GM21528 (cell line): ENCODE results near the gene CCL21.

Experiments used
- ATAC-seq: cut with Tn5 transposase; IDR thresholded peaks from one replicate; pipeline ENCODE4 v1.9.1; 2021; ENCODE audit warnings: mild to moderate bottlenecking, moderate library complexity; ENCODE audit not compliant: unreplicated experiment, low FRiP score

CCL21 gene

GRCh38 chr9:34675048-34675714, 34.8 kb downstream of the CCL21 start:
- no peak for ATAC-seq

DNA sequence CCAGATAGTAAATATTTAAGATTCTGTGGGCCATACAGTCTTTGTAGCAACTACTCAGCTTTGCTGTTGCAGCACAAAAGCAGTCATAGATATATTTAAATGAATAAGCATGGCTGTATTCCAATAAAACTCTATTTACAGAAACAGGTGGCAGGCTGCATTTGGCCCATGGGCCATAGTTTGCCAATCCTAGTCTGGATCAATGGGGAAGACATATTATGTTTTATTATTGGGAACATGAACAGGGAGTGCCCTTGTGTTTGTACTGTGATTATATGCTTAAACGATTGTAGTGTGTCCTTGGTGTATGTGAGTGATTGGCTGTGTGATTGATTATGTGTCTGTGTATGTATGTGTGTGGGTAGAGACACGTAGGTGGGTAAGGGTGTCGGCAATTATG, 35.5 kb downstream of the CCL21 start:
- ATAC-seq, result no peak

DNA sequence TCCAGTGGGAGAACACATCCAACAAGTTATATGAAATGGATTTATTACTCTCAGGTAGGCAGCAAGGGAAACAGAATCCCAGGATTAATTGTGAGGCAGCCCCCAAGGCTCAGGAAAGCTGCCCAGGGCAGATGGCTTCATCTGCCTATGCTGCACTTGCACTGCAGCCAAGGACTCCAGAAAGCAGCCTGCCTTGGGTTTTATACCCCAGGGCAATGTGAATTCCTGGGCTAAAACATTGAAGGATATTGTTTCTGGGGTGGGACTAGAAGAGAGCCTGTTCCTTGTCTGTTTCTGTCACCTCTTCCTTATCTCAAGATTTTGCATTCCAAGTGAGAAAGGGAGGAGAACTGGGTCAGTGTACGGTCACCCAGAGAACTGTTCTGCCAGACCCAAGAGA, 38.6 kb downstream of the CCL21 start:
- no peak for ATAC-seq

- no peak for ATAC-seq
Observed at GRCh38 chr9:34669809-34670562, 40.0 kb downstream of the CCL21 start.

- ATAC-seq, result peak; percentile 59
Observed at GRCh38 chr9:34665381-34666250, 44.3 kb downstream of the CCL21 start.

- peak; percentile 27 for ATAC-seq
Observed at GRCh38 chr9:34665067-34665380, 44.9 kb downstream of the CCL21 start.

DNA sequence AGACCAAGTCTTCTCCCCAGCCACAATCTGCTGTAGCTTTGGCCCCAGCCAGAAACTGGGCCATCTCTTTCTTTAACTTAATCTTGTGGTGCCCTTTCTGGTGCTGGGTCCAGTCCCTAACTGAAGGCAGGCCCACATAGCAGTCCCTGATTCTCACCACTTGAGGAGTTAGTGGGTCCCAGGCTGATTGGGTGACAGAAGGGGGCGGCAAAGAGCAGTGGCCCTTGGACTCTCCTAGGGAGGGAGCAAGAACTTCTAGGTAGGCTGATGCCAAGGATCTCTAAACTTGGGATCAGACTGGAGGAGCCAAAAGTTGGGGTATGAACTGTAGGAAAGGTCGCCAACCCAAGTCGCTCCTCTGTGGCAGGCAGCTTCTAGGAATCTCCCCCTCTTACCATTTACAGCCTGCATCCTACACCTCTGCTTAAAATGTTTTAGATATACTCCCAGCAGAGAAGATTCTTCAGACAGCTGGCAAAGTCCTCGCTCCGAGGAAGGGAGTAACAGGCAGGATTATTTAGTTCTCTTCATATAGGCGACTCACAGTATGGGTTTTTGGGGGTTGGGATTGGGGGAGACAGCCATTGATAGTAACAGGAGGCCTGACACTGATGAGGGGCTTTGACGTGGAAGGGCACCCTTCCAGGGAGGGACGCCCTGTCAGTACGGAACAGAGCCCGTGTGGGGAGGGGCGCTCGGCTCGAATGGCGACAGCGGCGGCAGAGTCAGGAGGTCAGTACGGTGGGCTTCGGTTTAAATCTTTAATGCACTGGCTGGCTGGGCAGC, 45.5 kb downstream of the CCL21 start:
- peak; percentile 37 for ATAC-seq

GRCh38 chr9:34663303-34663605, 46.7 kb downstream of the CCL21 start:
- ATAC-seq, result no peak

DNA sequence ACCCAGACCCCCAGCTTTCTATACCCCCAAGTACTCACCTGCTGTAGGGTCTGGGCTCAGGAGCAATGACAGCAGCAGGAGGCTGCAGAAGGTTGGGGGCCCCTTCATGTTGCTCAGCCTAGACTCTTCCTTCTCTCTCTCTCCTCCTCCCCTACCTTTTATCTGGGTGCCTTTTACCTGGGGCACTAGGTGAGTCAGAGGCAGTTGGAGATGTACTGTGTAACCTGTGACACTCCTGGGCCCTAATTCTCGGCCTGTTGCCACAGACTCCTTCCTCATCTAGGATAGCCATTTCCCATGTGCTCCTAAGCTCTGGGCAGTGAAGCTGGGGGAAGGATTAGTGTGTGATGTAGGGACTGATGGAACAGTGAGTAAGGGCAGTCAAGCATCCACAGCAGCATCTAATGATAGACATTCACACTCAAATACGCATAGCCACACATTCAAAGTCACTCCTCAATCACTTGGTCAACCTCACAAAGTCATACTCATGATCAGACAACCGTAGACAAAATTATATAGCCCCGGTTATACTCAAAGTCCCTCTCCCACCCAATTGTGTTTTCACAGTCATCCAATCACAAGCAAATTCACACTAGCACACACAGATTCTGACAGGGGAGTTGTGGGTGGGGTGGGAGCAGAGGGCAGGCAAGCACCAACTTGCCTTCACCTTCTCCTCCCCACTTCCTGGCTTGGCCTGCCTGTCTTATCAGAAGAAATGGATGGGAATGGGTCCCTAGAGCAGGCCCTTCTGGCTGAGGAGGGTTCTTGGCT, 47.2 kb downstream of the CCL21 start, which contains the start of gene CCL27:
CCL27 (minus strand) TSS at position 132 of the 777 bp plus-strand sequence; CDS start at position 108, 24 bp downstream.
- ATAC-seq, result no peak

DNA sequence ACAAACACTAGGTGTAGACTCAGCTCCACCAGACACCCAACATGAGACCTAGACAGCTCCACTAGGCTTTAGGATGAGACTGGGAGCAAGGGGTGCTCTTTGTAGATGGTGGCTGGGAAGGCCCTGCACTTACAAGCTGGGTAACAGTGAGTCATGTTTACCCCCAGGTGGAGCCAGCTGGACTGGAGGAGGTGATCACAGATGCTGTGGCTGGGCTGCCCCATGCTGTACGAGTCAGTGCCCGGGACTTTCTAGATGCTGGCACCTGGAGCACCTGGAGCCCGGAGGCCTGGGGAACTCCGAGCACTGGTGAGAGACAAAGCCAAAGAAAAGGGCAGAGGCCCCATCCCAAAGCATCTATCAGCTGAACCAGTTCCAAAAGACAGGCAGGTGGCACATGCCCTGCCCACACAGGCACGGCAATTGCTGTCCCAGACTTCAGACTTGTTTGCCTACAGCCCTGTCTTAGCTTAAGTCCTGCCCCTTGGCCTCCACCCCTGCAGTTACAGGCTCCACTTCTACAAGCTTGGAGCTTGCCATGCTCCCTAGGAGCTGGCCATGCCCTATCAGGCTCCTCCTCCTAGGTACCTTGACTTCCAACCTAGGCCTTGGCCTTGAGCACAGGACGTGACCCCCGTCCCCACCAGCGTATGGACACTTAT, 50.2 kb downstream of the CCL21 start:
- ATAC-seq, result no peak
